NCI-H82 treated with DMSO at 0.1 percent for 48 hours (cell line): ENCODE measurements around the gene PECR.
A peak's percentile ranks its signal among the peaks of the same experiment; 100 is the strongest.
"Not testable (repeated sequence)": the region's sequence is repeated elsewhere in the genome, so short reads cannot be mapped to it uniquely, and the experiment has no call there.

Experiments used
- DNase-seq: peaks from one replicate; lab custom pipeline; 2025; ENCODE audit not compliant: unreplicated experiment; lab: John Stamatoyannopoulos, UW

PECR gene

GRCh38 chr2:216031960-216032689, 49.5 kb downstream of the PECR start:
- DNase-seq: no peak

GRCh38 chr2:216030216-216030615, 51.4 kb downstream of the PECR start:
- DNase-seq: no peak

- no peak for DNase-seq
These were observed 52.0 kb downstream of the PECR start for GRCh38 chr2:216029416-216030129.

GRCh38 chr2:216024779-216025336, 56.8 kb downstream of the PECR start:
- DNase-seq: no peak

- peak; percentile 88 for DNase-seq
These were observed 58.5 kb downstream of the PECR start for GRCh38 chr2:216023055-216023648.

GRCh38 chr2:216021768-216022565, 59.6 kb downstream of the PECR start:
- no peak for DNase-seq

- no peak for DNase-seq
These were observed 62.9 kb downstream of the PECR start for GRCh38 chr2:216018709-216019108.

- no peak for DNase-seq
These were observed 64.2 kb downstream of the PECR start for GRCh38 chr2:216017365-216017764.

- DNase-seq: no peak
These were observed 65.0 kb downstream of the PECR start for GRCh38 chr2:216016581-216016980.

- DNase-seq: peak; percentile 96
These were observed 65.7 kb downstream of the PECR start for GRCh38 chr2:216015722-216016464.

- no peak for DNase-seq
These were observed 66.6 kb downstream of the PECR start for GRCh38 chr2:216014986-216015385.

- no peak for DNase-seq
These were observed 67.6 kb downstream of the PECR start for GRCh38 chr2:216014006-216014405.

GRCh38 chr2:216013080-216013909, 68.3 kb downstream of the PECR start, which contains the start of gene MREG:
Gene MREG, minus strand, starts transcription at chr2:216013551. Its CDS starts 224 bp downstream, at chr2:216013327.
- peak; percentile 80 for DNase-seq

GRCh38 chr2:216012830-216013079, 68.9 kb downstream of the PECR start:
- DNase-seq: no peak

GRCh38 chr2:216012133-216012829, 69.3 kb downstream of the PECR start:
- peak; percentile 15 for DNase-seq

GRCh38 chr2:216009215-216009614, 72.4 kb downstream of the PECR start:
- not testable (repeated sequence) for DNase-seq

- DNase-seq: no peak
These were observed 73.2 kb downstream of the PECR start for GRCh38 chr2:216008387-216008786.

- DNase-seq: no peak
These were observed 75.4 kb downstream of the PECR start for GRCh38 chr2:216006164-216006663.
